ENCODE measurements around the gene SAV1. TPM values are rescaled to one million over a fixed set of nuclear protein-coding genes. Genes with fewer than 3 reads are reported as not detected.

The SAV1 gene
- total and polyA plus RNA-seq, 10 of the 15 experiments (the other 5 are each of a cell fraction or from before 2014, with no cell fraction given), result 10.1 to 29.1 (median 20.4) TPM

DNA sequence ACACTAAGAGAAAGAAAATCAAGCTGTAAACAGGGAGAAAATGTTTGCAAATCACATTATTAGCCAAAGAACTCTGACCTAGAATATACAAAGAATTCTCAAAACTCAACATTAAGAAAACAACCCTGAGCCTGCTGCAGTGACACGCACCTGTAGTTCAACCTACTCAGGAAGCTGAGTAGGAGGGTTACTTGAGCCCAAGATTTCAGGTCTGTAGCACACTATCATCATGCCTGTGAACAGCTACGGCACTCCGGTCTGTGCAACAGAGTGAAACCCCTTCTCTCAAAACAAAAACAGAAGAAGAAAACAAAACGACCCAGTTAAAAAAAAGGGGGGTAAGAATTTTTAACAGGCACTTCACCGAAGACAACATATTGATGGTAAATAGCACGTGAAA is 20.8 kb downstream of the SAV1 start:
- no TSS peak for BruUV-seq (replicated peaks)
- Histone ChIP-seq H3K9ac (ENCODE audit: control insufficient read depth, insufficient read depth, low read length) (no peak overlapping the region), H3K4me1 (ENCODE audit: control insufficient read depth, insufficient read depth, low read length) (peaks cover 38% of the 10 kb centered on the region), H3K36me3 (ENCODE audit: control insufficient read depth in 2 of 2, insufficient read depth in 2 of 2, low read length in 1 of 2) (peaks cover 0 to 2% of the 10 kb centered on the region in 2 experiments; a peak in 2 of 4 replicates), H3K27ac (ENCODE audit: control insufficient read depth, insufficient read depth) (peak overlapping the region; percentile 45), H3K27me3 (replicated peaks in 1 of 2; ENCODE audit: control insufficient read depth in 2 of 2, insufficient read depth in 2 of 2, low read length in 1 of 2) (no peaks in the 10 kb centered on the region), H2AFZ (ENCODE audit: control insufficient read depth, low read depth, low read length) (no peak overlapping the region; the same call in 1 of the 2 replicates), H3K4me2 (ENCODE audit: control insufficient read depth, insufficient read depth) (peak overlapping the region; percentile 2), H4K20me1 (ENCODE audit: control insufficient read depth, insufficient read depth) (no peaks in the 10 kb centered on the region), H3K4me3 (peak overlapping the region; percentile 10), H3K79me2 (ENCODE audit: control insufficient read depth, insufficient read depth, low read length) (peaks cover 35% of the 10 kb centered on the region), H3K9me3 (replicated peaks; ENCODE audit: control insufficient read depth, insufficient read depth, low read length) (no peaks in the 10 kb centered on the region)
- ATAC-seq, result peak; percentile 94
- intact Hi-C loops (cut with micrococcal nuclease; ENCODE audit: unreplicated experiment) (no loop called here), in situ Hi-C loops (cut with MboI) (no loop called here)
- TF ChIP-seq, protein P1, sequence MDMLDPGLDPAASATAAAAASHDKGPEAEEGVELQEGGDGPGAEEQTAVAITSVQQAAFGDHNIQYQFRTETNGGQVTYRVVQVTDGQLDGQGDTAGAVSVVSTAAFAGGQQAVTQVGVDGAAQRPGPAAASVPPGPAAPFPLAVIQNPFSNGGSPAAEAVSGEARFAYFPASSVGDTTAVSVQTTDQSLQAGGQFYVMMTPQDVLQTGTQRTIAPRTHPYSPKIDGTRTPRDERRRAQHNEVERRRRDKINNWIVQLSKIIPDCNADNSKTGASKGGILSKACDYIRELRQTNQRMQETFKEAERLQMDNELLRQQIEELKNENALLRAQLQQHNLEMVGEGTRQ (IDR thresholded peaks at IDR 0.05; ENCODE audit: borderline replicate concordance, low read depth, low read length), result no peak
- TF ChIP-seq RUNX3 (IDR thresholded peaks at IDR 0.05; ENCODE audit: low read length) (0 out of 2 replicates have a peak, but pooled peaks have one; percentile 14), CBX5 (IDR thresholded peaks at IDR 0.05; ENCODE audit: low read depth) (0 out of 2 replicates have a peak, but pooled peaks have one; percentile 16), POLR2A (IDR thresholded peaks at IDR 0.05; ENCODE audit: low read depth, low read length) (0 out of 2 replicates have a peak, but pooled peaks have one; percentile 29), PAX5 (IDR thresholded peaks at IDR 0.05; ENCODE audit: borderline replicate concordance, low read depth, low read length) (peak; percentile 68; the same call in 1 of the 2 replicates), TCF3 (IDR thresholded peaks at IDR 0.05; ENCODE audit: borderline replicate concordance, insufficient read depth, low read depth, low read length) (0 out of 2 replicates have a peak, but pooled peaks have one; percentile 16)
- DNase-seq (ENCODE audit: low read depth, low spot score), result peak; percentile 45
- ChIA-PET RAD21 (ENCODE audit: unreplicated experiment) (interaction anchor here (0.9 to 1.1 kb wide), 5 partner anchors 28 to 90 kb away, joined by 3 to 5 read pairs (median 4); no protein-coding TSS in a partner anchor), CTCF (interaction anchor here (0.9 to 1.1 kb wide), 3 partner anchors 27 to 130 kb away, joined by 3 to 4 read pairs (median 3); no protein-coding TSS in a partner anchor), POLR2A (interaction anchor here (0.5 to 1.2 kb wide), 5 partner anchors 13 to 146 kb away, joined by 3 to 7 read pairs (median 4); no protein-coding TSS in a partner anchor), SMC1A (ENCODE audit: uncharacterized antibody, unreplicated experiment) (interaction anchor here (1.0 to 1.6 kb wide), 5 partner anchors 11 to 92 kb away, joined by 3 to 5 read pairs (median 4); no protein-coding TSS in a partner anchor)
- WGBS (ENCODE audit: insufficient coverage, insufficient replicate concordance, low lambda C conversion rate, missing lambda C conversion rate), result 2% methylated on average over 6 of the region's 6 CpGs
- peak; percentile 18 for FAIRE-seq

Data from GM12878 (cell line).